ENCODE data around the gene HNF1A.

DNA sequence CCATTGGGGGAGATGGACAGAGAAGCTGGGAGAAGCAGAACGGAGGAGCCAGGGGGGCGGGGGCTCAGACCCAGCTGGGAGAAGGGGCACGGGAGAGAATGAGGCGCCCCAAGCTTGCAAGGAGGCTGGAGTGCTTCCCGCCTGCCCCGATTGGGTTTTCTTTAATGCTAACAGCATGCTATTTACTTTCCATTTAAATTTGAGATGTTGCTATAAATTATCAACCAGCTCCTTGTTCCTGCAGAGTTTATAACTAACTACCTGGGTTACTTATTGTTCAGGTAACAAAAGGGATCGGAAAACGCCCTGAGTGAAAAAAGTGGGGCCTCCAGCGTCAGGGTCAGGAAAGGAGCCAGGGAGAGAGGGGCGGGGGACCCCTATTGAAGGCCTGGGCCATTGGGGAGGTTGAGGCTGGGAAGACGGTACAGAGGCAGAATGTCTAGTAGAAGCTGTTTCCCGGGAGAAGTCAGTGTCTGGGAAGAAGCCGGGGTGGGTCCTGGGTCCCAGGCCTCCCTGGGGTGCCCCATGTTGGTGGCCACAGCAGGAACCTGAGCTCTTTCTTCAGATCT is 2.5 kb downstream of the HNF1A start:
- TF ChIP-seq, protein P1, sequence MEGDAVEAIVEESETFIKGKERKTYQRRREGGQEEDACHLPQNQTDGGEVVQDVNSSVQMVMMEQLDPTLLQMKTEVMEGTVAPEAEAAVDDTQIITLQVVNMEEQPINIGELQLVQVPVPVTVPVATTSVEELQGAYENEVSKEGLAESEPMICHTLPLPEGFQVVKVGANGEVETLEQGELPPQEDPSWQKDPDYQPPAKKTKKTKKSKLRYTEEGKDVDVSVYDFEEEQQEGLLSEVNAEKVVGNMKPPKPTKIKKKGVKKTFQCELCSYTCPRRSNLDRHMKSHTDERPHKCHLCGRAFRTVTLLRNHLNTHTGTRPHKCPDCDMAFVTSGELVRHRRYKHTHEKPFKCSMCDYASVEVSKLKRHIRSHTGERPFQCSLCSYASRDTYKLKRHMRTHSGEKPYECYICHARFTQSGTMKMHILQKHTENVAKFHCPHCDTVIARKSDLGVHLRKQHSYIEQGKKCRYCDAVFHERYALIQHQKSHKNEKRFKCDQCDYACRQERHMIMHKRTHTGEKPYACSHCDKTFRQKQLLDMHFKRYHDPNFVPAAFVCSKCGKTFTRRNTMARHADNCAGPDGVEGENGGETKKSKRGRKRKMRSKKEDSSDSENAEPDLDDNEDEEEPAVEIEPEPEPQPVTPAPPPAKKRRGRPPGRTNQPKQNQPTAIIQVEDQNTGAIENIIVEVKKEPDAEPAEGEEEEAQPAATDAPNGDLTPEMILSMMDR (conservative IDR thresholded peaks at IDR 0.05; ENCODE audit: low read depth, low read length) = no peak
- no peak for TF ChIP-seq NFE2L2 (IDR thresholded peaks at IDR 0.05; ENCODE audit: low read depth, low read length)
- no peak for TF ChIP-seq FOS (IDR thresholded peaks at IDR 0.05; ENCODE audit: low read depth, low read length)
- no peak for TF ChIP-seq MXI1 (IDR thresholded peaks at IDR 0.05; ENCODE audit: borderline replicate concordance, low read depth, low read length)
- no peak for TF ChIP-seq SMC3 (IDR thresholded peaks at IDR 0.05; ENCODE audit: low read depth, low read length)
- no peak for TF ChIP-seq POLR2A (IDR thresholded peaks at IDR 0.05; ENCODE audit: low read depth, low read length)
- no peak for TF ChIP-seq RCOR1 (IDR thresholded peaks at IDR 0.05; ENCODE audit: insufficient replicate concordance, low read length)
- TF ChIP-seq RFX5 (IDR thresholded peaks at IDR 0.05; ENCODE audit: low read depth, low read length) = no peak
- TF ChIP-seq, protein P2, sequence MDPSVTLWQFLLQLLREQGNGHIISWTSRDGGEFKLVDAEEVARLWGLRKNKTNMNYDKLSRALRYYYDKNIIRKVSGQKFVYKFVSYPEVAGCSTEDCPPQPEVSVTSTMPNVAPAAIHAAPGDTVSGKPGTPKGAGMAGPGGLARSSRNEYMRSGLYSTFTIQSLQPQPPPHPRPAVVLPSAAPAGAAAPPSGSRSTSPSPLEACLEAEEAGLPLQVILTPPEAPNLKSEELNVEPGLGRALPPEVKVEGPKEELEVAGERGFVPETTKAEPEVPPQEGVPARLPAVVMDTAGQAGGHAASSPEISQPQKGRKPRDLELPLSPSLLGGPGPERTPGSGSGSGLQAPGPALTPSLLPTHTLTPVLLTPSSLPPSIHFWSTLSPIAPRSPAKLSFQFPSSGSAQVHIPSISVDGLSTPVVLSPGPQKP (IDR thresholded peaks at IDR 0.05; ENCODE audit: borderline replicate concordance, low read depth, low read length) = no peak
- no peak for TF ChIP-seq MAZ (IDR thresholded peaks at IDR 0.05; ENCODE audit: borderline replicate concordance, low read depth, low read length)
- TF ChIP-seq MAFK (IDR thresholded peaks at IDR 0.05; ENCODE audit: low read depth, low read length) = no peak
- TF ChIP-seq RAD21 (IDR thresholded peaks at IDR 0.05; ENCODE audit: low read length) = no peak
- TF ChIP-seq, protein P3, sequence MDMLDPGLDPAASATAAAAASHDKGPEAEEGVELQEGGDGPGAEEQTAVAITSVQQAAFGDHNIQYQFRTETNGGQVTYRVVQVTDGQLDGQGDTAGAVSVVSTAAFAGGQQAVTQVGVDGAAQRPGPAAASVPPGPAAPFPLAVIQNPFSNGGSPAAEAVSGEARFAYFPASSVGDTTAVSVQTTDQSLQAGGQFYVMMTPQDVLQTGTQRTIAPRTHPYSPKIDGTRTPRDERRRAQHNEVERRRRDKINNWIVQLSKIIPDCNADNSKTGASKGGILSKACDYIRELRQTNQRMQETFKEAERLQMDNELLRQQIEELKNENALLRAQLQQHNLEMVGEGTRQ (IDR thresholded peaks at IDR 0.05; ENCODE audit: low read depth, low read length) = no peak

All from IMR-90 (cell line).